Thyroid gland (tissue), 4 donors: Measurements from ENCODE around the gene UGT1A6. TPM values are rescaled to one million over a fixed set of nuclear protein-coding genes. Genes with fewer than 3 reads are reported as not detected.

Source experiments
- DNase-seq, 2 donors: peaks; one replicate each; pipeline ENCODE4 v3.0.0-alpha.2; 2019
- H3K27ac ChIP-seq, 3 donors: fragments of 200-600 bp; sonication (generic); 1 replicate in 2 of 3; 2 replicates in 1 of 3; pipeline ENCODE4 v1.5.1; 2016 to 2019; ENCODE audit warnings: mild to moderate bottlenecking in 1 of 3, moderate library complexity in 1 of 3
- H3K27me3 ChIP-seq: fragments of 200-600 bp; sonication (generic); one replicate; pipeline ENCODE4 v1.5.1; 2019
- H3K36me3 ChIP-seq, 2 donors: fragments of 200-600 bp; sonication (generic); one replicate each; pipeline ENCODE4 v1.5.1; 2016 to 2019
- H3K4me1 ChIP-seq, 2 donors: fragments of 200-600 bp; sonication (generic); one replicate each; pipeline ENCODE4 v1.5.1; 2017 to 2019
- H3K4me3 ChIP-seq, 3 donors: fragments of 200-600 bp; sonication (generic); replicated peaks in 1 of 3; 1 replicate in 2 of 3; 2 replicates in 1 of 3; pipeline ENCODE4 v1.5.1; 2016; ENCODE audit warnings: mild to moderate bottlenecking in 1 of 3
- H3K9me3 ChIP-seq: fragments of 200-600 bp; sonication (generic); one replicate; pipeline ENCODE4 v1.5.1; 2017
- CTCF ChIP-seq, 6 experiments: fragments of 200-600 bp in 3 of 6; fragments of 450-650 bp in 3 of 6; sonication (generic) in 3 of 6; IDR thresholded peaks; one replicate each; pipeline ENCODE4 v1.5.1; 2016 to 2019; ENCODE audit warnings: antibody characterized with exemption in 6 of 6, mild to moderate bottlenecking in 2 of 6, inconsistent platforms in 1 of 6, moderate library complexity in 1 of 6
- POLR2A ChIP-seq, 2 donors: fragments of 450-650 bp; IDR thresholded peaks; one replicate each; pipeline ENCODE4 v1.6.1; 2017; ENCODE audit warnings: antibody characterized with exemption in 2 of 2, mild to moderate bottlenecking in 2 of 2, moderate library complexity in 1 of 2
- WGBS, 2 donors: methylation state at CpG; one replicate each; pipeline ENCODE4 v1.1.5; 2017; 5-methylcytosine and 5-hydroxymethylcytosine counted together
- intact Hi-C: fragments of 100-400 bp; cut with DNase I; formaldehyde crosslinking; loops from one replicate; pipeline ENCODE4 v1.15.1; 2023
- total RNA-seq, 4 donors: library from RNA; depleted of rRNA; stranded (reverse); fragments of >200 nt; gene quantifications; one replicate each; pipeline ENCODE4 v1.2.3, GENCODE V29; 2016

Gene UGT1A6
- total RNA-seq, 4 donors from 2014 or later = 0.81 to 6.2 (median 3.5) TPM

- H3K36me3 ChIP-seq = no peaks in the 10 kb centered on the region
- intact Hi-C loops = no loop called here
- WGBS, 2 donors = 94% methylated on average over 8 of the region's 8 CpGs
- H3K4me1 ChIP-seq = no peaks in the 10 kb centered on the region
- no peaks in the 10 kb centered on the region for H3K9me3 ChIP-seq
- no peak overlapping the region for H3K4me3 ChIP-seq
- no peak for DNase-seq
- TF ChIP-seq POLR2A (IDR thresholded peaks at IDR 0.05) = no peak
- no peak overlapping the region for H3K27ac ChIP-seq
- H3K27me3 ChIP-seq = no peaks in the 10 kb centered on the region
Observed at GRCh38 chr2:233821709-233822100, 129.0 kb downstream of the UGT1A6 start.

DNA sequence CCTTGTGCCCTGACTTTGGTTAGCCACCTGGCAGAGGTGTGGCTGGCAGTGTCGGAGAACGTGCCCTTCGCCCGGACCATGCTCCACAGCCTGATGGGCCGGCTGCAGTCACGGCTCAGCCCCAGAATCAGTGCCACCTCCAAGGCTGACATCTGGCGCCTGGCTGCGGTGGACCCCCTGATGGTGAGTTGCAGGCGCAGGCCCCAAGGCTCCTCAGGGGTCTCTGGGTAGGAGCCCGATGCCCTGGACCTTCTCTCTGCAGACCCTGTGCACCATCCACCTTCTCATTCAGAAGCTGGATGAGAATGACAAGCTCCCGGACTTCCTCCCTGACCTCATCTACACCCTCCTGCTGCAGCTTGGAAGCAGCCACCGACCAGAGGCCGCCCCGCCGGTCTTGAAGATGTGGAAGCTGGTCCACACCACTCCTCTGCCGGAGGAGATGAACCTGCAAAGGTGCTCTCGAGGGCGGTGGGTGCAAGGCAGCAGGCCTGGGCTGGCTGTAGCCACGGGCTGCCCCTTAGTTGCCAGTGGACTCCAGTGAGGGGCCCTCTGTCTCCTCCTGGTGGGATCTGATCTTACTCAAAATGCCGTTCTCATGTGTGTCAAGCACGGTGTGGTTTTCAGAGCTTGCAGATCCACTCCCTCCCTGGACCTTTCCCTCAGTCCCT, 129.5 kb downstream of the UGT1A6 start:
- Histone ChIP-seq H3K4me3 (no peak overlapping the region), H3K27me3 (no peaks in the 10 kb centered on the region), H3K27ac (no peak overlapping the region), H3K36me3 (no peaks in the 10 kb centered on the region), H3K4me1 (no peaks in the 10 kb centered on the region), H3K9me3 (no peaks in the 10 kb centered on the region)
- DNase-seq = no peak
- intact Hi-C loops = no loop called here
- WGBS, 2 donors = 85 to 93% methylated on average over 2 to 19 of the region's 21 CpGs
- TF ChIP-seq POLR2A (IDR thresholded peaks at IDR 0.05) = no peak
- no peak for TF ChIP-seq CTCF (IDR thresholded peaks at IDR 0.05)

Other genes starting within 250 kb of the UGT1A6 start
- 10 to 100 TPM; 70.7 to 99.0 (median 85.7) TPM for gene USP40, start 126.1 kb upstream of the UGT1A6 start, total RNA-seq
- under 1 TPM in 1 of 4 donors, not detected in 3; 0.34 TPM for gene UGT1A8, start 75.3 kb upstream of the UGT1A6 start, total RNA-seq
- gene UGT1A10, start 56.4 kb upstream of the UGT1A6 start, total RNA-seq = under 1 TPM in 1 of 4 donors, not detected in 3; 0.27 TPM
- gene UGT1A9, start 21.0 kb upstream of the UGT1A6 start, total RNA-seq = not detected
- gene UGT1A7, start 11.0 kb upstream of the UGT1A6 start, total RNA-seq = not detected
- 1 to 10 TPM in 2 of 4 donors, under 1 TPM in 2; 0.89 to 2.9 (median 1.3) TPM for gene UGT1A5, start 20.0 kb downstream of the UGT1A6 start, total RNA-seq
- gene UGT1A4, start 25.8 kb downstream of the UGT1A6 start, total RNA-seq = 1 to 10 TPM in 1 of 4 donors, under 1 TPM in 3; 0.13 to 3.8 (median 0.45) TPM
- 1 to 10 TPM in 1 of 4 donors, under 1 TPM in 1, not detected in 2; 0.67 to 1.0 TPM for gene UGT1A3, start 36.2 kb downstream of the UGT1A6 start, total RNA-seq
- under 1 TPM; 0.45 to 0.94 (median 0.76) TPM for gene UGT1A1, start 67.4 kb downstream of the UGT1A6 start, total RNA-seq
- gene MROH2A, start 85.4 kb downstream of the UGT1A6 start, total RNA-seq = 10 to 100 TPM in 2 of 4 donors, 1 to 10 TPM in 2; 1.3 to 20.4 (median 9.3) TPM
- under 1 TPM in 3 of 4 donors, not detected in 1; 0.27 to 0.45 (median 0.38) TPM for gene HJURP, start 161.6 kb downstream of the UGT1A6 start, total RNA-seq
- gene TRPM8, start 224.5 kb downstream of the UGT1A6 start, total RNA-seq = not detected